NCI-H2227 treated with DMSO at 0.1 percent for 48 hours (cell line): ENCODE data around the gene ZBTB16.

Experiments used
- DNase-seq: peaks from one replicate; lab custom pipeline; 2025; lab: John Stamatoyannopoulos, UW

Gene ZBTB16

GRCh38 chr11:114083391-114084252, 24.1 kb downstream of the ZBTB16 start:
- DNase-seq: no peak

- no peak for DNase-seq
Measured at GRCh38 chr11:114084414-114084813, 24.9 kb downstream of the ZBTB16 start.

GRCh38 chr11:114085965-114086793, 26.7 kb downstream of the ZBTB16 start:
- no peak for DNase-seq

- DNase-seq: no peak
Measured at GRCh38 chr11:114087025-114087424, 27.5 kb downstream of the ZBTB16 start.

- no peak for DNase-seq
Measured at GRCh38 chr11:114088216-114088615, 28.7 kb downstream of the ZBTB16 start.

GRCh38 chr11:114088836-114089235, 29.3 kb downstream of the ZBTB16 start:
- no peak for DNase-seq

GRCh38 chr11:114089748-114090147, 30.2 kb downstream of the ZBTB16 start:
- DNase-seq: no peak

GRCh38 chr11:114090225-114090910, 30.9 kb downstream of the ZBTB16 start:
- DNase-seq: no peak

GRCh38 chr11:114090976-114091375, 31.5 kb downstream of the ZBTB16 start:
- DNase-seq: no peak

- no peak for DNase-seq
Measured at GRCh38 chr11:114091516-114092397, 32.2 kb downstream of the ZBTB16 start.

- DNase-seq: no peak
Measured at GRCh38 chr11:114092478-114092877, 33.0 kb downstream of the ZBTB16 start.

GRCh38 chr11:114092953-114093352, 33.4 kb downstream of the ZBTB16 start:
- no peak for DNase-seq

GRCh38 chr11:114094516-114094915, 35.0 kb downstream of the ZBTB16 start:
- no peak for DNase-seq

GRCh38 chr11:114095899-114096298, 36.4 kb downstream of the ZBTB16 start:
- DNase-seq: no peak

GRCh38 chr11:114097832-114098231, 38.3 kb downstream of the ZBTB16 start:
- DNase-seq: no peak

GRCh38 chr11:114098927-114099326, 39.4 kb downstream of the ZBTB16 start:
- no peak for DNase-seq

- DNase-seq: no peak
Measured at GRCh38 chr11:114099392-114100178, 40.1 kb downstream of the ZBTB16 start.

GRCh38 chr11:114102993-114103896, 43.7 kb downstream of the ZBTB16 start:
- no peak for DNase-seq

GRCh38 chr11:114105611-114106010, 46.1 kb downstream of the ZBTB16 start:
- DNase-seq: no peak

- DNase-seq: no peak
Measured at GRCh38 chr11:114106047-114106446, 46.5 kb downstream of the ZBTB16 start.
